Endothelial cell of umbilical vein (primary cell): Measurements from ENCODE around the gene WDR4. TPM values are rescaled to one million over a fixed set of nuclear protein-coding genes. Genes with fewer than 3 reads are reported as not detected.
"Not testable (repeated sequence)": the region's sequence is repeated elsewhere in the genome, so short reads cannot be mapped to it uniquely, and the experiment has no call there.

Source experiments
- BruUV-seq: library from RNA; stranded (reverse); fragments of 400-500 nt; replicated peaks from 2 replicates; lab custom pipeline; 2021; lab: Mats Ljungman, UMichigan
- CTCF ChIA-PET: fragments of 300-600, 350-600 bp; sonication (Branson Sonifier 250); formaldehyde crosslinking; loops from one replicate; lab custom pipeline; 2021; ENCODE audit warnings: antibody characterized with exemption, inconsistent platforms; lab: Charles Lee
- POLR2A ChIA-PET: fragments of 300-600, 350-600 bp; sonication (Branson Sonifier 250); formaldehyde crosslinking; loops from one replicate; lab custom pipeline; 2021; ENCODE audit warnings: antibody characterized with exemption, inconsistent platforms; lab: Charles Lee
- DNase-seq: peaks from one replicate; pipeline ENCODE4 v3.0.0-alpha.2; 2011; ENCODE audit warnings: low read depth, low spot score
- FAIRE-seq: peaks from 2 replicates; lab custom pipeline; 2011; peaks lifted over from hg19 to GRCh38; lab: Jason Lieb, UNC
- H2AFZ ChIP-seq: 2 replicates; pipeline ENCODE4 v1.6.0; 2012; ENCODE audit warnings: low read depth, low read length, control low read depth, inconsistent platforms
- H3K27ac ChIP-seq: 2 replicates; pipeline ENCODE4 v1.5.1; 2011; ENCODE audit warnings: low read depth, mild to moderate bottlenecking, control low read depth, low read length, moderate library complexity; ENCODE audit not compliant: insufficient read depth
- H3K27me3 ChIP-seq, 2 experiments: 2 replicates each; pipeline versions ENCODE4 v1.6.0 to v1.6.1; 2011; ENCODE audit warnings: low read length in 2 of 2, mixed read lengths in 1 of 2; ENCODE audit not compliant: control insufficient read depth in 2 of 2, insufficient read depth in 2 of 2
- H3K36me3 ChIP-seq, 2 experiments: 2 replicates in 1 of 2; 3 replicates in 1 of 2; pipeline ENCODE4 v1.5.1; 2011; ENCODE audit warnings: low read length in 2 of 2, mild to moderate bottlenecking in 1 of 2, moderate library complexity in 1 of 2; ENCODE audit not compliant: control insufficient read depth in 2 of 2, insufficient read depth in 2 of 2; ENCODE audit errors: extremely low read depth in 1 of 2
- H3K4me1 ChIP-seq: 3 replicates; pipeline ENCODE4 v1.5.1; 2011; ENCODE audit warnings: mild to moderate bottlenecking, low read length; ENCODE audit not compliant: control insufficient read depth, insufficient read depth; ENCODE audit errors: extremely low read depth
- H3K4me2 ChIP-seq: 2 replicates; pipeline ENCODE4 v1.6.1; 2011; ENCODE audit warnings: low read length, control low read depth, mixed read lengths; ENCODE audit not compliant: insufficient read depth
- H3K4me3 ChIP-seq, 3 experiments: fragments of 200-600 bp in 1 of 3; sonication (generic), shearing (Covaris generic) in 1 of 3; replicated peaks in 1 of 3; 2 replicates each; pipeline ENCODE4 v1.5.1; 2011 to 2016; ENCODE audit warnings: control low read depth in 3 of 3, low read length in 3 of 3, mild to moderate bottlenecking in 2 of 3, inconsistent platforms in 1 of 3, low read depth in 1 of 3, moderate library complexity in 1 of 3; ENCODE audit not compliant: insufficient read depth in 1 of 3
- H3K79me2 ChIP-seq: 2 replicates; pipeline ENCODE4 v1.6.0; 2012; ENCODE audit warnings: low read length, inconsistent platforms; ENCODE audit not compliant: control insufficient read depth, insufficient read depth
- H3K9ac ChIP-seq: replicated peaks from 2 replicates; pipeline ENCODE3; 2011; ENCODE audit warnings: low read length, control low read depth; ENCODE audit not compliant: insufficient read depth; ENCODE audit errors: extremely low read depth
- H3K9me1 ChIP-seq: replicated peaks from 3 replicates; pipeline ENCODE4 v1.6.0; 2011; ENCODE audit warnings: mild to moderate bottlenecking, low read length; ENCODE audit not compliant: control insufficient read depth, insufficient read depth; ENCODE audit errors: extremely low read depth
- H3K9me3 ChIP-seq: replicated peaks from 2 replicates; pipeline ENCODE4 v1.5.1; 2012; ENCODE audit warnings: low read length, inconsistent platforms; ENCODE audit not compliant: control insufficient read depth, insufficient read depth
- H4K20me1 ChIP-seq: replicated peaks from 2 replicates; pipeline ENCODE3; 2011; ENCODE audit warnings: mild to moderate bottlenecking, low read length; ENCODE audit not compliant: control insufficient read depth, insufficient read depth; ENCODE audit errors: extremely low read depth
- EZH2 ChIP-seq: IDR thresholded peaks from 2 replicates; pipeline ENCODE4 v1.6.1; 2012; ENCODE audit warnings: borderline replicate concordance, low read depth, mild to moderate bottlenecking, moderate library complexity, low read length, inconsistent platforms; ENCODE audit not compliant: severe bottlenecking
- FOS ChIP-seq: IDR thresholded peaks from 2 replicates; pipeline ENCODE4 v1.6.1; 2011; ENCODE audit warnings: mild to moderate bottlenecking, low read length, moderate library complexity, borderline replicate concordance; ENCODE audit not compliant: insufficient read depth
- GATA2 ChIP-seq: IDR thresholded peaks from 2 replicates; pipeline ENCODE4 v1.7.0; 2011; ENCODE audit warnings: low read depth, mild to moderate bottlenecking, moderate library complexity, mixed read lengths, low read length; ENCODE audit not compliant: insufficient read length, insufficient read depth
- JUN ChIP-seq: IDR thresholded peaks from 2 replicates; pipeline ENCODE4 v1.6.1; 2011; ENCODE audit warnings: borderline replicate concordance, low read depth; ENCODE audit not compliant: insufficient read length, insufficient read depth
- MYC ChIP-seq: IDR thresholded peaks from one replicate; pipeline ENCODE4 v1.6.1; 2011; ENCODE audit warnings: mild to moderate bottlenecking, low read depth, low read length
- POLR2A ChIP-seq: IDR thresholded peaks from 2 replicates; pipeline ENCODE4 v1.6.1; 2012; ENCODE audit warnings: low read depth, mild to moderate bottlenecking, control low read depth, low read length
- POLR2AphosphoS5 ChIP-seq: IDR thresholded peaks from 2 replicates; pipeline ENCODE4 v1.6.1; 2012; ENCODE audit warnings: low read depth, mild to moderate bottlenecking, control low read depth, low read length, moderate library complexity; ENCODE audit not compliant: insufficient read depth
- dilution Hi-C: fragments of 300-500 bp; cut with MboI; formaldehyde crosslinking; loops from one replicate; pipeline ENCODE4 v1.15.0; 2019; ENCODE audit warnings: low sequenced_read_pairs; ENCODE audit not compliant: extremely low pct_ligation_motif_present
- intact Hi-C: fragments of 100-400 bp; cut with micrococcal nuclease; formaldehyde crosslinking; loops from one replicate; pipeline ENCODE4 v1.10.0; 2022
- polyA plus RNA-seq, 4 experiments: library from polyadenylated mRNA; depleted of rRNA in 3 of 4; stranded (reverse) in 3 of 4; unstranded in 1 of 4; fragments of >200 nt; gene quantifications; 2 replicates each; pipeline versions ENCODE4 v1.2.1 to v1.2.3, GENCODE V29; 2011 to 2012; ENCODE audit warnings: missing spikeins in 1 of 4
- total RNA-seq: library from RNA; stranded (reverse); gene quantifications from 2 replicates; pipeline ENCODE4 v1.2.3, GENCODE V29; 2021
- TF ChIP-seq, protein P1 (sequence below): IDR thresholded peaks from 2 replicates; pipeline ENCODE4 v1.6.1; 2011; ENCODE audit not compliant: insufficient read depth, insufficient read length

Gene WDR4
- total and polyA plus RNA-seq, 2 donors (not counting 3 experiments of a cell fraction or from before 2014, with no cell fraction given), result 24.5 to 40.0 TPM

DNA sequence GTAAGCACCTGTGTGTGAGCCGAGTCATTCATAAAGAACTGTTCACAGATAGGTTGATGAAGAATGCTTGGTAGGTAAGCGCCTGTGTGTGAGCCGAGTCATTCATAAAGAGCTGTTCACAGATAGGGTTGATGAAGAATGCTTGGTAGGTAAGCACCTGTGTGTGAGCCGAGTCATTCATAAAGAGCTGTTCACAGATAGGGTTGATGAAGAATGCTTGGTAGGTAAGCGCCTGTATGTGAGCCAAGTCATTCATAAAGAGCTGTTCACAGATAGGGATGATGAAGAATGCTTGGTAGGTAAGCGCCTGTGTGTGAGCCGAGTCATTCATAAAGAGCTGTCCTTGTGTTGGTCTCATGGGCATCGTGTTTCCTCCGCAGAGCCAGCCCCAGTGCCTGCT, 29.1 kb upstream of the WDR4 start:
- H3K4me3 ChIP-seq, FAIRE-seq, H3K27me3 ChIP-seq, H3K79me2 ChIP-seq, H3K4me2 ChIP-seq, H2AFZ ChIP-seq, H3K9me1 ChIP-seq, intact Hi-C loops, H4K20me1 ChIP-seq, H3K9me3 ChIP-seq, H3K9ac ChIP-seq, CTCF ChIA-PET, DNase-seq, H3K4me1 ChIP-seq, BruUV-seq, H3K27ac ChIP-seq, dilution Hi-C loops, POLR2A ChIA-PET: not testable (repeated sequence)
- H3K36me3 ChIP-seq, result peaks cover 18 to 23% of the 10 kb centered on the region in 2 experiments

DNA sequence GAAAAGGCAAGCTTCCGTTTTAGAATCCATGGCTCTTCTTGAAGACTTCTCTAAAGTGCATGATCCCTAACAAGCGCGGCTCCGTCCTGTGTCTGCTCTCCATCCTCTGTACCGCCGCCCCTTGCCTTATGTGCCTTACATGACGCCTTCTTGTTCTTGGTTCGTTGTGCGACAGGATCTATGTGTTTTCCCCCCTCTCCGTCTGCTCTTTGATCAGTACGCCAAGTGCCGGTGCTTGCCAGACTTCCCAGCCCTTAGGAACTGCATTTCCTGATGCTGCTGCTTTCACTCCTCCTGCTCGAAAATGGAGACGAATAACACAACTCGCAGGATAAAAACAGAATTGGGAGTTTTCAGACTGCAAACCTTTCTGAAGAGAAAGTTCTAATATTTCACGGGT, 26.9 kb upstream of the WDR4 start:
- no peak for FAIRE-seq
- H4K20me1 ChIP-seq, result no peaks in the 10 kb centered on the region
- TF ChIP-seq EZH2 (no peak), JUN (no peak), GATA2 (no peak), MYC (no peak), POLR2AphosphoS5 (no peak), POLR2A (no peak), FOS (no peak)
- TF ChIP-seq, protein P1, sequence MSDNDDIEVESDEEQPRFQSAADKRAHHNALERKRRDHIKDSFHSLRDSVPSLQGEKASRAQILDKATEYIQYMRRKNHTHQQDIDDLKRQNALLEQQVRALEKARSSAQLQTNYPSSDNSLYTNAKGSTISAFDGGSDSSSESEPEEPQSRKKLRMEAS, result no peak
- dilution Hi-C loops, result no loop called here
- H3K9ac ChIP-seq, result no peak overlapping the region
- H3K36me3 ChIP-seq, result peaks cover 19 to 28% of the 10 kb centered on the region in 2 experiments
- no peaks in the 10 kb centered on the region for H3K4me1 ChIP-seq
- intact Hi-C loops, result no loop called here
- no peak overlapping the region for H3K4me3 ChIP-seq
- H3K27me3 ChIP-seq, result no peaks in the 10 kb centered on the region
- ChIA-PET POLR2A (no interaction called here), CTCF (no interaction called here)
- peaks cover 8% of the 10 kb centered on the region for H3K79me2 ChIP-seq
- no peak for DNase-seq
- H2AFZ ChIP-seq, result no peak overlapping the region
- no peaks in the 10 kb centered on the region for H3K9me1 ChIP-seq
- no peaks in the 10 kb centered on the region for H3K9me3 ChIP-seq
- no peak overlapping the region for H3K27ac ChIP-seq
- no peak overlapping the region for H3K4me2 ChIP-seq
- no TSS peak for BruUV-seq
